Tibial nerve (tissue), 4 donors: Measurements from ENCODE around the gene PSMD12. TPM values are rescaled to one million over a fixed set of nuclear protein-coding genes. Genes with fewer than 3 reads are reported as not detected.

Experiments used
- DNase-seq, 2 donors: peaks; one replicate each; pipeline ENCODE4 v3.0.0-alpha.2; 2019; ENCODE audit warnings: low spot score in 2 of 2
- H3K27ac ChIP-seq, 4 donors: fragments of 200-600 bp; sonication (generic) in 3 of 4; one replicate each; pipeline ENCODE4 v1.5.1; 2017 to 2019; ENCODE audit warnings: mild to moderate bottlenecking in 1 of 4
- H3K27me3 ChIP-seq, 2 donors: fragments of 200-600 bp; sonication (generic) in 1 of 2; one replicate each; pipeline versions ENCODE4 v1.5.1 to v1.6.0; 2017 to 2019
- H3K36me3 ChIP-seq, 3 donors: fragments of 200-600 bp; sonication (generic); one replicate each; pipeline ENCODE4 v1.5.1; 2018 to 2019
- H3K4me1 ChIP-seq, 4 donors: fragments of 200-600 bp; sonication (generic) in 3 of 4; one replicate each; pipeline ENCODE4 v1.5.1; 2017 to 2019
- H3K4me3 ChIP-seq, 4 donors: fragments of 200-600 bp; sonication (generic) in 3 of 4; one replicate each; pipeline ENCODE4 v1.5.1; 2017 to 2019; ENCODE audit warnings: mild to moderate bottlenecking in 1 of 4, moderate library complexity in 1 of 4
- H3K9me3 ChIP-seq, 4 donors: fragments of 200-600 bp; sonication (generic) in 3 of 4; one replicate each; pipeline ENCODE4 v1.5.1; 2017 to 2019
- EP300 ChIP-seq, 2 donors: sonication (generic); formaldehyde crosslinking; IDR thresholded peaks; one replicate each; pipeline ENCODE4 v1.6.1; 2017; ENCODE audit warnings: antibody characterized with exemption in 2 of 2, mild to moderate bottlenecking in 1 of 2
- POLR2A ChIP-seq, 2 donors: fragments of 450-650 bp; IDR thresholded peaks; one replicate each; pipeline ENCODE4 v1.6.1; 2017; ENCODE audit warnings: antibody characterized with exemption in 2 of 2, mild to moderate bottlenecking in 2 of 2, moderate library complexity in 2 of 2
- WGBS, 2 donors: methylation state at CpG; one replicate each; pipeline ENCODE4 v1.1.5; 2018; 5-methylcytosine and 5-hydroxymethylcytosine counted together
- total RNA-seq, 4 donors: library from RNA; depleted of rRNA; stranded (reverse); fragments of >200 nt; gene quantifications; one replicate each; pipeline ENCODE4 v1.1.0, GENCODE V29; 2016
- TF ChIP-seq, protein P1 (sequence below), 5 experiments: fragments of 200-600 bp in 3 of 5; fragments of 450-650 bp in 2 of 5; sonication (generic) in 3 of 5; IDR thresholded peaks; one replicate each; pipeline ENCODE4 v1.5.1; 2016 to 2019; ENCODE audit warnings: antibody characterized with exemption in 5 of 5, mild to moderate bottlenecking in 3 of 5, moderate library complexity in 2 of 5

PSMD12 gene
- total RNA-seq, 4 donors from 2014 or later, result 16.1 to 24.7 (median 22.4) TPM

DNA sequence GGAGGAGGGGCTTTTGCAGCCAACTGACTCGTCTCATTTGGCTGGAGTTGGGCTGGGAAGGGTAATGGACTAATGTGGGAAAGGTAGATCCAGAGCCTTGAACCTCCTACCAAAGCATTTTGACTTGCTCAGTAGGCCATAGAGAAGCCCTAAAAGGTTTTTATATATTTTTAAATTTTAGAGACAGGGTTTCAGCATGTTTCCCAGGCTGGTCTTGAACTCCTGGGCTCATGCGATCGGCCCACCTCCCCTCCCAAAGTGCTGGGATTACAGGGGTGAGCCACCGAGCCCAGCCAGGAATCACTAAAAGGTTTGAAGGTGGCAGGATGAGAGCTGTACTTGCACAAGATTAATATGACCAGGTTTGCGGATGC, 8.7 kb upstream of the PSMD12 start:
- Histone ChIP-seq H3K9me3 (no peaks in the 10 kb centered on the region), H3K27ac (no peak overlapping the region), H3K27me3 (no peaks in the 10 kb centered on the region), H3K4me1 (peaks cover 0 to 29% (median 7%) of the 10 kb centered on the region in 4 donors), H3K36me3 (no peaks in the 10 kb centered on the region), H3K4me3 (no peak overlapping the region)
- no peak for DNase-seq
- TF ChIP-seq, protein P1, sequence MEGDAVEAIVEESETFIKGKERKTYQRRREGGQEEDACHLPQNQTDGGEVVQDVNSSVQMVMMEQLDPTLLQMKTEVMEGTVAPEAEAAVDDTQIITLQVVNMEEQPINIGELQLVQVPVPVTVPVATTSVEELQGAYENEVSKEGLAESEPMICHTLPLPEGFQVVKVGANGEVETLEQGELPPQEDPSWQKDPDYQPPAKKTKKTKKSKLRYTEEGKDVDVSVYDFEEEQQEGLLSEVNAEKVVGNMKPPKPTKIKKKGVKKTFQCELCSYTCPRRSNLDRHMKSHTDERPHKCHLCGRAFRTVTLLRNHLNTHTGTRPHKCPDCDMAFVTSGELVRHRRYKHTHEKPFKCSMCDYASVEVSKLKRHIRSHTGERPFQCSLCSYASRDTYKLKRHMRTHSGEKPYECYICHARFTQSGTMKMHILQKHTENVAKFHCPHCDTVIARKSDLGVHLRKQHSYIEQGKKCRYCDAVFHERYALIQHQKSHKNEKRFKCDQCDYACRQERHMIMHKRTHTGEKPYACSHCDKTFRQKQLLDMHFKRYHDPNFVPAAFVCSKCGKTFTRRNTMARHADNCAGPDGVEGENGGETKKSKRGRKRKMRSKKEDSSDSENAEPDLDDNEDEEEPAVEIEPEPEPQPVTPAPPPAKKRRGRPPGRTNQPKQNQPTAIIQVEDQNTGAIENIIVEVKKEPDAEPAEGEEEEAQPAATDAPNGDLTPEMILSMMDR (IDR thresholded peaks at IDR 0.05), result no peak
- no peak for TF ChIP-seq EP300 (IDR thresholded peaks at IDR 0.05)
- no peak for TF ChIP-seq POLR2A (IDR thresholded peaks at IDR 0.05)
- 76 to 80% methylated on average over 5 of the region's 5 CpGs for WGBS, 2 donors

DNA sequence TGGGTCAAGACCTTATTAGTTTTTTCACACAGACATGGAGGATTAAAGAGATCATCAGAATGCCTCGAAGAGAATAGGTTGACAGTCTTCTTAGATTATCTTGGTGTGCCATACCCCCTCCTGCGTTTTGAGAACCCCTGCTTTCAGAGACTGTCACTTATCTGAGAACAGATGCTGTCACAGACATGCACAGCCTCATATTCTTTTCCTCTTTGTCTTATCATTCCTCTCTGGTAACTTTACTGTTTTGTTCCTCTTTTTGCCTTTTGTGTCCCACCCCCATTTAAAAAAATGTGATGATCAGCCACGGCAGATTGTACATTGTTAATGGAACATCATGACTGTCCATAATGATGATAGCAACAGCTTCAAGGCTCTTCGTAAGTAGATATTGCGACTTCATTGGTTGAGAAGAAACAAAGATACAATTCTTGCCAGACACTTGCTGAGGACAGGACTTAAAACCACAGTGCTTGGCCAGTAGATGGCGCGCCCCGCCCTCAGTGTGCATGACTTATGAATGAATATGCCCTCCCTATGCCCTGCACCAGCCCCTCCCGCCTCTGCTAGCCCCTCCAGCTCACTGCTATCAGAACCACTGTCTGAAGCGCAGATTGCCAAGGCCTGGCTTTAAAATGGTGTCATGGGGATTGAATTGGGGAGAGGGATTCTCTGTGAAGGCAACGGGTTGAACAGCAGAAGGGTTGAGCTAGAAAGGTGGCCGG, 8.1 kb upstream of the PSMD12 start:
- DNase-seq, result peak; percentile 77 to 92
- Histone ChIP-seq H3K27me3 (no peaks in the 10 kb centered on the region), H3K4me3 (no peak overlapping the region), H3K4me1 (peaks cover 0 to 27% (median 7%) of the 10 kb centered on the region in 4 donors), H3K9me3 (no peaks in the 10 kb centered on the region), H3K36me3 (no peaks in the 10 kb centered on the region), H3K27ac (no peak overlapping the region)
- TF ChIP-seq EP300 (IDR thresholded peaks at IDR 0.05), result no peak
- TF ChIP-seq, protein P1 (IDR thresholded peaks at IDR 0.05), result peak; percentile 64 to 74 (median 71)
- 19 to 20% methylated on average over 12 of the region's 12 CpGs for WGBS, 2 donors

DNA sequence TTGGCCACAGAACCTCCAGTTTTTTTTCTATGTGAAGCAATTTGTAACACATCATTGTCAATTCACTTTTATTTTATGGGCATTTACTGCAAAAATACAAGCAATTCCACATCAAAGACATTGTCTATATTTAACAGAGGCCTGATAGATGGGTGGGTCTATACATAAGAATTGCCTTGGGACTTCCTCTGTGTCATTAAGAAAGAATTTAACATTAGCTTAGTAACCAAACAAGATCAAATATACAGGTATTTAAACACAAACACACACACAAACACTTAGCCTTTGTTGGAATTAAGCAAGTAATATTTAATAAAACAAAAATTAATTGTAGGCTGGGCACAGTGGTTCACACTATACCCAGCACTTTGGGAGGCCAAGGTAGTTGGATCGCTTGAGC, 6.4 kb upstream of the PSMD12 start:
- WGBS, 2 donors, result 94 to 96% methylated on average over 1 of the region's 1 CpG
- DNase-seq, result no peak
- no peaks in the 10 kb centered on the region for H3K27me3 ChIP-seq
- H3K4me3 ChIP-seq, result no peak overlapping the region
- no peaks in the 10 kb centered on the region for H3K36me3 ChIP-seq
- H3K4me1 ChIP-seq, result peaks cover 0 to 25% (median 7%) of the 10 kb centered on the region in 4 donors
- H3K9me3 ChIP-seq, result no peaks in the 10 kb centered on the region
- H3K27ac ChIP-seq, result no peak overlapping the region
- TF ChIP-seq EP300 (IDR thresholded peaks at IDR 0.05) (no peak), POLR2A (IDR thresholded peaks at IDR 0.05) (no peak)
- TF ChIP-seq, protein P1 (IDR thresholded peaks at IDR 0.05), result no peak

DNA sequence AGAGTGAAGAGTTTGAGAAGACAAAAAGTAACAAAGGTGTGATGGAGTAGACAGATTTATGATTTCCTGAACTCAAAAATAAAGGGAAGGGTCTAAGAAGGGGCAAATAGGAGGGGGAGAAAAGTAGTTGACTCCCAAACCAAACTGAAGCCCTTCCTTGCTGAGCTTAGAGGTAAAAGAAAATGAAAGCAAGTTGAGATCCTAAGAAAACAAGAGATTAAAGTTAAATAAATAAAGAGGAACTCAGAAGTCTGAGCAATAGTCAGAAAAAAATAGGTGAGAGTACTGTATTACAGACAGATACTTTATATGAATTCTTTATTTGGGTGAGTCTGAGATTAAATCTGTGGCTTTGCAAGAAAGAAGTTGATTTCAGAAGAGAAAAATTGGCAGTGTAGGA, 3.3 kb upstream of the PSMD12 start:
- TF ChIP-seq POLR2A (IDR thresholded peaks at IDR 0.05) (no peak), EP300 (IDR thresholded peaks at IDR 0.05) (no peak)
- TF ChIP-seq, protein P1 (IDR thresholded peaks at IDR 0.05), result no peak
- DNase-seq, result no peak

DNA sequence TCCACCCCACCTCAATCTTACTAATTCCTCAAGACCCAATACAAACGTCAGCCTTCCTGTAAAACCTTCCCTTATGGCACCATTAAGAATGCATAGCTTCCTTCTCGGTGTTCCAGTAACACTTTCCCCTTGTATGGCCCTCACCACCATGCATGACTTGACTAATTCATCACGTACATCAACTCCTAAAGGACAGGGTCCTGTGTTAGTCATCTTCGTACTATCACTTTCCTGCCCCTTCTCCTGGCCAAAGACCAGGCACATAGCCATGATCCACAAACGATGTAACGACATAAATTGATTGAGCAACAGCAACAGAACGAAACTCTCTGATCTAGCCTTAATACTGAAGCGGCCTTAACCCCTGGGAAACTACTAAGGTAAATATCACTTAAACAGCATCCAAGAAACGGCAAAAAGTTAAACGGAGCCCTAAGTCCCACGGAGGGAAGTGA, 612 bp downstream of the PSMD12 start:
- DNase-seq, result no peak
- Histone ChIP-seq H3K36me3 (peaks cover 0 to 3% (median 0%) of the 10 kb centered on the region in 3 donors), H3K27ac (peak overlapping the region; percentile 66 to 94 (median 91)), H3K4me3 (peak overlapping the region; percentile 80 to 94 (median 84)), H3K27me3 (no peaks in the 10 kb centered on the region), H3K4me1 (peaks cover 0 to 58% (median 24%) of the 10 kb centered on the region in 4 donors), H3K9me3 (no peaks in the 10 kb centered on the region)
- 1% methylated on average over 11 of the region's 11 CpGs for WGBS, 2 donors
- TF ChIP-seq, protein P1 (IDR thresholded peaks at IDR 0.05), result no peak

More for the DNA sequence above, 3.3 kb upstream of the PSMD12 start:
- Histone ChIP-seq H3K4me1 (peaks cover 0 to 26% (median 8%) of the 10 kb centered on the region in 4 donors), H3K27me3 (no peaks in the 10 kb centered on the region), H3K4me3 (no peak overlapping the region), H3K27ac (peak overlapping the region in 1 of 4 donors; percentile 60), H3K36me3 (no peaks in the 10 kb centered on the region), H3K9me3 (no peaks in the 10 kb centered on the region)
